ENCODE data around the gene TSEN15.

DNA sequence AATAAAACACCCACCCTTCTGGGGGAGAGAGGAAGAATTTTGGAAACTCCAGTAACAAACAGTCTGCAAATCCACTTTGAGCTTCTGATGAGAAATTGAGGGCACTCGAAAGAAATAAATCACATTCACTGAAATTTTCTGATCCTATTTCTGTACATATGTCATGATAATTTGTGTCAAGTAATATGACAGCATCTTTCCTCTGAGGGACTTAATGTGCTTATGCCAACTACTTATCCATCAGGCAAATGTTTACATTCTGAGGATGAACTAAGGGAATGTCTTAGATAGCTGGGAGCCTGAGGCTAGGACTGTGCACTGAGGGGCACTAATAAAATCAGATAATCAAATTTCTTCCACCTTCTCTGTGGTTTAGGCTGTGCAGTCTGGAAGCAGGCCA, 44.5 kb downstream of the TSEN15 start:
- TF ChIP-seq, protein P1, sequence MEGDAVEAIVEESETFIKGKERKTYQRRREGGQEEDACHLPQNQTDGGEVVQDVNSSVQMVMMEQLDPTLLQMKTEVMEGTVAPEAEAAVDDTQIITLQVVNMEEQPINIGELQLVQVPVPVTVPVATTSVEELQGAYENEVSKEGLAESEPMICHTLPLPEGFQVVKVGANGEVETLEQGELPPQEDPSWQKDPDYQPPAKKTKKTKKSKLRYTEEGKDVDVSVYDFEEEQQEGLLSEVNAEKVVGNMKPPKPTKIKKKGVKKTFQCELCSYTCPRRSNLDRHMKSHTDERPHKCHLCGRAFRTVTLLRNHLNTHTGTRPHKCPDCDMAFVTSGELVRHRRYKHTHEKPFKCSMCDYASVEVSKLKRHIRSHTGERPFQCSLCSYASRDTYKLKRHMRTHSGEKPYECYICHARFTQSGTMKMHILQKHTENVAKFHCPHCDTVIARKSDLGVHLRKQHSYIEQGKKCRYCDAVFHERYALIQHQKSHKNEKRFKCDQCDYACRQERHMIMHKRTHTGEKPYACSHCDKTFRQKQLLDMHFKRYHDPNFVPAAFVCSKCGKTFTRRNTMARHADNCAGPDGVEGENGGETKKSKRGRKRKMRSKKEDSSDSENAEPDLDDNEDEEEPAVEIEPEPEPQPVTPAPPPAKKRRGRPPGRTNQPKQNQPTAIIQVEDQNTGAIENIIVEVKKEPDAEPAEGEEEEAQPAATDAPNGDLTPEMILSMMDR (optimal IDR thresholded peaks at IDR 0.05 in 1 of 3, IDR thresholded peaks at IDR 0.05 in 1 of 3, conservative IDR thresholded peaks at IDR 0.05 in 1 of 3; ENCODE audit: extremely low read depth in 1 of 3, insufficient read depth in 2 of 3, low read length in 3 of 3) = no peak
- no peak for TF ChIP-seq EZH2 (IDR thresholded peaks at IDR 0.05; ENCODE audit: low read length)

All from keratinocyte (primary cell).